AG09309 (cell line): ENCODE measurements around the gene FAM184B.

Experiments
- DNase-seq: peaks from one replicate; pipeline ENCODE4 v3.0.0-alpha.2; 2010; ENCODE audit warnings: low read depth
- H3K4me3 ChIP-seq: 2 replicates; pipeline ENCODE4 v1.5.1; 2011; ENCODE audit warnings: mild to moderate bottlenecking, low read depth, low read length, moderate library complexity; ENCODE audit not compliant: control insufficient read depth
- CTCF ChIP-seq: IDR thresholded peaks from 2 replicates; pipeline ENCODE4 v1.5.1; 2011; ENCODE audit warnings: mild to moderate bottlenecking, low read depth, low read length, inconsistent platforms; ENCODE audit not compliant: insufficient read depth, control insufficient read depth; ENCODE audit errors: missing control alignments

Gene FAM184B

GRCh38 chr4:17722356-17722700, 59.1 kb downstream of the FAM184B start:
- no peak for TF ChIP-seq CTCF
- H3K4me3 ChIP-seq = no peak overlapping the region
- DNase-seq = no peak

- peak; percentile 13 for DNase-seq
- TF ChIP-seq CTCF = no peak
- no peak overlapping the region for H3K4me3 ChIP-seq
Observed at GRCh38 chr4:17721496-17722355, 59.7 kb downstream of the FAM184B start.

GRCh38 chr4:17719106-17719505, 62.3 kb downstream of the FAM184B start:
- no peak for TF ChIP-seq CTCF
- DNase-seq = no peak
- H3K4me3 ChIP-seq = no peak overlapping the region

- no peak overlapping the region for H3K4me3 ChIP-seq
- TF ChIP-seq CTCF = no peak
- no peak for DNase-seq
Observed at GRCh38 chr4:17718471-17718870, 63.0 kb downstream of the FAM184B start.

- DNase-seq = no peak
- H3K4me3 ChIP-seq = no peak overlapping the region
- TF ChIP-seq CTCF = no peak
Observed at GRCh38 chr4:17717301-17717700, 64.1 kb downstream of the FAM184B start.

- no peak for DNase-seq
- TF ChIP-seq CTCF = no peak
- no peak overlapping the region for H3K4me3 ChIP-seq
Observed at GRCh38 chr4:17715511-17715910, 65.9 kb downstream of the FAM184B start.

- no peak for DNase-seq
- no peak overlapping the region for H3K4me3 ChIP-seq
- TF ChIP-seq CTCF = no peak
Observed at GRCh38 chr4:17713779-17714178, 67.6 kb downstream of the FAM184B start.
